DND-41 (cell line): ENCODE measurements around the gene TGM5.

Experiments used
- ATAC-seq: fragments of 200-7000 bp; cut with Tn5 transposase; 3 replicates; pipeline ENCODE4 v1.9.1; 2021; ENCODE audit warnings: low read depth; ENCODE audit not compliant: insufficient read depth
- DNase-seq: peaks from one replicate; pipeline ENCODE4 v3.0.0-alpha.2; 2020
- H2AFZ ChIP-seq: 2 replicates; pipeline ENCODE4 v1.6.0; 2012; ENCODE audit warnings: low read depth, low read length
- H3K27ac ChIP-seq: 2 replicates; pipeline ENCODE4 v1.5.1; 2012; ENCODE audit warnings: low read length, inconsistent platforms
- H3K27me3 ChIP-seq: fragments of 200-600 bp; sonication (generic); 2 replicates; pipeline ENCODE4 v1.6.0; 2012; ENCODE audit warnings: low read length, mild to moderate bottlenecking, inconsistent platforms; ENCODE audit not compliant: insufficient read depth, poor library complexity
- H3K36me3 ChIP-seq: 2 replicates; pipeline ENCODE4 v1.5.1; 2012; ENCODE audit warnings: low read length, inconsistent platforms; ENCODE audit not compliant: insufficient read depth
- H3K4me1 ChIP-seq: 2 replicates; pipeline ENCODE4 v1.5.1; 2012; ENCODE audit warnings: mild to moderate bottlenecking, low read length; ENCODE audit not compliant: insufficient read depth
- H3K4me2 ChIP-seq: 2 replicates; pipeline ENCODE4 v1.6.0; 2012; ENCODE audit warnings: mild to moderate bottlenecking, moderate library complexity, low read length, inconsistent platforms; ENCODE audit not compliant: insufficient read depth
- H3K4me3 ChIP-seq, 2 experiments: fragments of 200-600 bp in 1 of 2; shearing (Covaris generic) in 1 of 2; 2 replicates each; pipeline ENCODE4 v1.5.1; 2012 to 2016; ENCODE audit warnings: inconsistent platforms in 2 of 2, low read length in 2 of 2, mild to moderate bottlenecking in 2 of 2, low read depth in 1 of 2, moderate library complexity in 1 of 2
- H3K79me2 ChIP-seq: 2 replicates; pipeline ENCODE4 v1.6.0; 2012; ENCODE audit warnings: low read length, inconsistent platforms; ENCODE audit not compliant: insufficient read depth
- H3K9ac ChIP-seq: 2 replicates; pipeline ENCODE4 v1.6.0; 2012; ENCODE audit warnings: low read depth, mild to moderate bottlenecking, inconsistent platforms, low read length, moderate library complexity
- H3K9me3 ChIP-seq: 2 replicates; pipeline ENCODE4 v1.5.1; 2012; ENCODE audit warnings: low read length, moderate library complexity, mild to moderate bottlenecking, inconsistent platforms; ENCODE audit not compliant: insufficient read depth, severe bottlenecking
- H4K20me1 ChIP-seq: 2 replicates; pipeline ENCODE4 v1.6.0; 2012; ENCODE audit warnings: low read length; ENCODE audit not compliant: insufficient read depth
- CTCF ChIP-seq: IDR thresholded peaks from 2 replicates; pipeline ENCODE4 v1.5.1; 2012; ENCODE audit warnings: borderline replicate concordance, low read length, moderate library complexity, mild to moderate bottlenecking; ENCODE audit not compliant: poor library complexity, severe bottlenecking; ENCODE audit errors: extremely low read depth
- EZH2 ChIP-seq: IDR thresholded peaks from 3 replicates; pipeline ENCODE4 v1.6.1; 2012; ENCODE audit warnings: borderline replicate concordance, low read depth, mild to moderate bottlenecking, moderate library complexity, low read length, inconsistent platforms; ENCODE audit not compliant: severe bottlenecking

TGM5 gene

DNA sequence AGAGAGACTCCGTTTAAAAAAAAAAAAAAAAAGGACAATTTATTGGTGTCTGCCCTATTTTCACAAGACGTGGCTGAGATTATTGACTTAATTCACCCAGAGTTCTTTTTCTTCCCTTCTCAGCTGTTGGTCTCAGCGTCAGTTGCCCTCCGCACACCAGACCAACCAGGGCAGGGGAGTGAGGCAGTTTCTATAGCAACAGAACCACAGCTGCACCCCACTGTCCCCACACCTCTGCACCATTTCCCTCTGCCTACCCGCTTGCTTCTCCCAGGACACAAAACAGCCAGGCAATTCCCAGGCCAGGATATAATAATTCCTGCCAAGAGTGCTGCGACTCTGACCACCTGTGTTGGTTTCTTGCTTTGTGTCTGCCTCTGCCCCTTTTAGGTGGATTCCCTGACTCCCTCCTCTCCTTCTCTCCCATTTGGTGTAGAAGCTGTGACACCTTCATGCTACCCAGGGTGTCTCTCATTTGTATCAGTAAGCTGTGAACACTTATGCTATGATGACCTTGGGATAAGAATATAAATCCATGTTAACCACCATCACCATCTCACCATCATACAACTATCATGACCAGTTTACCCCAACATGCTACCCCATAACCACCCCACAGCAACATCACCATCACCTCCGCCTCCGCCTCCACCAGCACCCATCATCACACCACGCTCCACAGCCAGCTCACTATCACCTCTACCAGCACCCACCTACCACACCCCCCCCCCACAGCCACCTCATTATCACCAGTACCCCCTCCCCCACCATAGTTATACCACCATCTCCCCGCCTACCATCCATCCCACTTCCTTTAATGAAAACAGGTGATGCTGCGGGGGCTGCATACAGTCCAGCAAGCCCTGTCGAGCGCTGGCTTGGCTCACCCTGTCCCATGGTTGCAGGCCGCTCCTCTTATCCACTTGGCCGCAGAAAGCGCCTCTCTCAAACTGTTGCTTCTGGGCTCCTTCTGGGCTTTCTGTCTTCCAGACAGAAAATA is 46.5 kb downstream of the TGM5 start:
- no peak for ATAC-seq

GRCh38 chr15:43218908-43219706 is 47.6 kb downstream of the TGM5 start:
- Histone ChIP-seq H3K27me3 (peaks cover 3% of the 10 kb centered on the region), H3K9me3 (no peaks in the 10 kb centered on the region), H3K9ac (no peak overlapping the region), H4K20me1 (no peaks in the 10 kb centered on the region), H3K79me2 (no peaks in the 10 kb centered on the region), H3K36me3 (no peaks in the 10 kb centered on the region), H3K27ac (no peak overlapping the region), H3K4me1 (no peaks in the 10 kb centered on the region), H3K4me3 (no peak overlapping the region), H3K4me2 (no peak overlapping the region), H2AFZ (no peak overlapping the region)
- TF ChIP-seq EZH2 (no peak), CTCF (peak; percentile 39)
- DNase-seq (peak; percentile 24), ATAC-seq (peak; percentile 45; the same call in 2 of the 3 replicates)

More for the DNA sequence above, 46.5 kb downstream of the TGM5 start:
- Histone ChIP-seq H3K4me2 (no peak overlapping the region), H3K36me3 (no peaks in the 10 kb centered on the region), H3K27me3 (peaks cover 3% of the 10 kb centered on the region), H4K20me1 (no peaks in the 10 kb centered on the region), H3K27ac (no peak overlapping the region), H2AFZ (no peak overlapping the region), H3K9me3 (no peaks in the 10 kb centered on the region), H3K9ac (no peak overlapping the region), H3K79me2 (no peaks in the 10 kb centered on the region), H3K4me1 (no peaks in the 10 kb centered on the region), H3K4me3 (no peak overlapping the region)
- DNase-seq = no peak
- TF ChIP-seq EZH2 (no peak), CTCF (no peak)

DNA sequence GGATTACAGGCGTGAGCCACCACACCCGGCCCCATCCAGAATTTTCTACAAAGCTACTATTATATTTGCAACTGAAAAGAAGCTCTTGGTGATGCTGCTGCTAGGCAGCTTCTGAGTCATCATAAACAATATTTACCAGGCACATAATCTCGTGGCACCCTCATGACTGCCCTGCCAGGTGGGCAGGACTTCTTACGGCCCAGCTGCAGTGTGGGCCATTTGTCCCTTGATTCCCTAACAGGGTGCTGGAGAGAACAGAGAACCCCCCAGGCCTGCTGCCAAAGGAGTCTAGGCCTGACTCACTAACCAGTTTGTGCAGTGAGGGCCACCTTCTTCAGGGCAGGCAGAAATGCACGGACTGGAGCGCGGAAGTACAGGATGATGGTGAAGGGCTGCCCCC is 50.8 kb downstream of the TGM5 start:
- TF ChIP-seq EZH2 (no peak), CTCF (no peak)
- Histone ChIP-seq H3K4me2 (no peak overlapping the region), H3K9me3 (no peaks in the 10 kb centered on the region), H3K27me3 (no peaks in the 10 kb centered on the region), H3K4me1 (no peaks in the 10 kb centered on the region), H3K79me2 (no peaks in the 10 kb centered on the region), H3K4me3 (no peak overlapping the region), H4K20me1 (no peaks in the 10 kb centered on the region), H3K9ac (no peak overlapping the region), H3K36me3 (no peaks in the 10 kb centered on the region), H3K27ac (no peak overlapping the region), H2AFZ (no peak overlapping the region)
- no peak for ATAC-seq
- DNase-seq = no peak
